Mucosa of stomach (tissue), 1 donor: ENCODE data around the gene DNAAF1.

Experiments used
- H3K27me3 ChIP-seq: one replicate; pipeline ENCODE4 v1.7.0; 2013; ENCODE audit warnings: mild to moderate bottlenecking, low read length; ENCODE audit not compliant: control insufficient read depth, insufficient read depth
- H3K36me3 ChIP-seq: one replicate; pipeline ENCODE4 v1.7.0; 2013; ENCODE audit warnings: low read length; ENCODE audit not compliant: control insufficient read depth, insufficient read depth
- H3K4me1 ChIP-seq: one replicate; pipeline ENCODE4 v1.7.0; 2013; ENCODE audit warnings: mild to moderate bottlenecking, low read length; ENCODE audit not compliant: control insufficient read depth, insufficient read depth
- H3K4me3 ChIP-seq: one replicate; pipeline ENCODE4 v1.7.0; 2013; ENCODE audit warnings: low read length
- H3K9ac ChIP-seq: one replicate; pipeline ENCODE4 v1.7.0; 2013; ENCODE audit warnings: mild to moderate bottlenecking, low read length, moderate library complexity
- H3K9me3 ChIP-seq: one replicate; pipeline ENCODE4 v1.7.0; 2013; ENCODE audit warnings: mild to moderate bottlenecking, low read length, moderate library complexity; ENCODE audit not compliant: control insufficient read depth
- donor health status: Pancreatic carcinoma.

DNAAF1 gene

GRCh38 chr16:84225571-84225970 lies 80.5 kb downstream of the DNAAF1 start:
- Histone ChIP-seq H3K27me3 (no peaks in the 10 kb centered on the region), H3K4me3 (no peak overlapping the region), H3K4me1 (no peaks in the 10 kb centered on the region), H3K9ac (no peak overlapping the region), H3K9me3 (no peaks in the 10 kb centered on the region), H3K36me3 (no peaks in the 10 kb centered on the region)

GRCh38 chr16:84226026-84226425 lies 80.9 kb downstream of the DNAAF1 start:
- no peaks in the 10 kb centered on the region for H3K9me3 ChIP-seq
- no peaks in the 10 kb centered on the region for H3K27me3 ChIP-seq
- H3K36me3 ChIP-seq = no peaks in the 10 kb centered on the region
- H3K4me3 ChIP-seq = no peak overlapping the region
- H3K9ac ChIP-seq = no peak overlapping the region
- H3K4me1 ChIP-seq = no peaks in the 10 kb centered on the region
